ENCODE results near the gene LY6G6C. TPM values are rescaled to one million over a fixed set of nuclear protein-coding genes. Genes with fewer than 3 reads are reported as not detected.

Gene LY6G6C
- total RNA-seq, 4 donors from 2014 or later, result 0.53 to 14.6 (median 2.4) TPM

GRCh38 chr6:31720196-31720770 is 1.3 kb downstream of the LY6G6C start:
- no peak overlapping the region for H3K4me3 ChIP-seq
- no peaks in the 10 kb centered on the region for H3K36me3 ChIP-seq
- no peak for DNase-seq
- intact Hi-C loops (cut with DNase I), result no loop called here
- peak overlapping the region; percentile 62 to 94 (median 83) for H3K27ac ChIP-seq
- no peaks in the 10 kb centered on the region for H3K27me3 ChIP-seq
- H3K4me1 ChIP-seq, result peaks cover 10 to 67% (median 18%) of the 10 kb centered on the region in 3 donors
- 44 to 66% methylated on average over 5 of the region's 5 CpGs for WGBS, 2 donors
- H3K9me3 ChIP-seq, result no peaks in the 10 kb centered on the region
- TF ChIP-seq POLR2A (IDR thresholded peaks at IDR 0.05) (peak in 1 of 4 donors; percentile 13), CTCF (IDR thresholded peaks at IDR 0.05) (no peak)

- Histone ChIP-seq H3K4me3 (no peak overlapping the region), H3K27me3 (no peaks in the 10 kb centered on the region), H3K4me1 (peaks cover 11 to 72% (median 21%) of the 10 kb centered on the region in 3 donors), H3K27ac (peak overlapping the region; percentile 70 to 94 (median 83)), H3K36me3 (no peaks in the 10 kb centered on the region), H3K9me3 (no peaks in the 10 kb centered on the region)
- intact Hi-C loops (cut with DNase I), result no loop called here
- DNase-seq, result no peak
- no peak for TF ChIP-seq POLR2A (IDR thresholded peaks at IDR 0.05)
- WGBS, 2 donors, result 74 to 75% methylated on average over 6 of the region's 6 CpGs
Measured at GRCh38 chr6:31719001-31719400, 2.5 kb downstream of the LY6G6C start.

GRCh38 chr6:31718265-31718664 is 3.3 kb downstream of the LY6G6C start:
- Histone ChIP-seq H3K27me3 (no peaks in the 10 kb centered on the region), H3K4me3 (no peak overlapping the region), H3K4me1 (peaks cover 11 to 80% (median 29%) of the 10 kb centered on the region in 3 donors), H3K9me3 (no peaks in the 10 kb centered on the region), H3K36me3 (no peaks in the 10 kb centered on the region), H3K27ac (peak overlapping the region; percentile 78 to 94 (median 83))
- no peak for TF ChIP-seq CTCF (IDR thresholded peaks at IDR 0.05)
- TF ChIP-seq POLR2A (IDR thresholded peaks at IDR 0.05), result no peak
- WGBS, 2 donors, result 33 to 44% methylated on average over 1 of the region's 1 CpG
- no peak for DNase-seq
- intact Hi-C loops (cut with DNase I), result no loop called here

GRCh38 chr6:31717499-31718222 is 3.9 kb downstream of the LY6G6C start:
- peak overlapping the region; percentile 78 to 94 (median 83) for H3K27ac ChIP-seq
- no peak overlapping the region for H3K4me3 ChIP-seq
- intact Hi-C loops (cut with DNase I), result no loop called here
- no peaks in the 10 kb centered on the region for H3K27me3 ChIP-seq
- H3K9me3 ChIP-seq, result no peaks in the 10 kb centered on the region
- no peaks in the 10 kb centered on the region for H3K36me3 ChIP-seq
- WGBS, 2 donors, result 37 to 40% methylated on average over 6 to 10 of the region's 10 CpGs
- DNase-seq, result no peak
- peaks cover 11 to 86% (median 35%) of the 10 kb centered on the region in 3 donors for H3K4me1 ChIP-seq
- TF ChIP-seq CTCF (IDR thresholded peaks at IDR 0.05) (peak in 3 of 6 experiments; percentile 6 to 48 (median 29)), POLR2A (IDR thresholded peaks at IDR 0.05) (no peak)

- Histone ChIP-seq H3K4me3 (no peak within 1 kb of the TSS), H3K36me3 (no peaks in the 10 kb centered on the region), H3K27ac (peak within 1 kb of the TSS; percentile 9 to 84 (median 63)), H3K9me3 (no peaks in the 10 kb centered on the region), H3K4me1 (peaks cover 17 to 91% (median 51%) of the 10 kb centered on the region in 3 donors), H3K27me3 (no peaks in the 10 kb centered on the region)
- WGBS, 2 donors, result 74 to 95% methylated on average over 4 of the region's 16 CpGs
- intact Hi-C loops (cut with DNase I), result no loop called here
- TF ChIP-seq POLR2A (IDR thresholded peaks at IDR 0.05) (no peak), CTCF (IDR thresholded peaks at IDR 0.05) (no peak)
- no peak for DNase-seq
Measured at GRCh38 chr6:31715022-31715958, 6.3 kb downstream of the LY6G6C start, which contains the start of gene LY6G6D. TSS of gene LY6G6D (plus strand) at chr6:31715348. CDS start at chr6:31715356, 8 bp downstream.
